Daoy (cell line): ENCODE results near the gene POU2AF3. TPM values are rescaled to one million over a fixed set of nuclear protein-coding genes. Genes with fewer than 3 reads are reported as not detected.

Experiments used
- DNase-seq: peaks from one replicate; pipeline ENCODE4 v3.0.0-alpha.2; 2015; ENCODE audit warnings: low read depth
- total RNA-seq: library from RNA; depleted of rRNA; stranded (reverse); fragments of >200 nt; shearing (Covaris generic); gene quantifications from 2 replicates; pipeline ENCODE4 v1.2.3, GENCODE V29; 2014; rRNA removed

POU2AF3 gene
- total RNA-seq, 1 experiment from 2014 or later = not detected

GRCh38 chr11:111353776-111354600 is 55.6 kb downstream of the POU2AF3 start:
- DNase-seq = no peak

GRCh38 chr11:111354601-111354891 is 56.2 kb downstream of the POU2AF3 start:
- no peak for DNase-seq

GRCh38 chr11:111355101-111355500 is 56.8 kb downstream of the POU2AF3 start:
- no peak for DNase-seq

DNA sequence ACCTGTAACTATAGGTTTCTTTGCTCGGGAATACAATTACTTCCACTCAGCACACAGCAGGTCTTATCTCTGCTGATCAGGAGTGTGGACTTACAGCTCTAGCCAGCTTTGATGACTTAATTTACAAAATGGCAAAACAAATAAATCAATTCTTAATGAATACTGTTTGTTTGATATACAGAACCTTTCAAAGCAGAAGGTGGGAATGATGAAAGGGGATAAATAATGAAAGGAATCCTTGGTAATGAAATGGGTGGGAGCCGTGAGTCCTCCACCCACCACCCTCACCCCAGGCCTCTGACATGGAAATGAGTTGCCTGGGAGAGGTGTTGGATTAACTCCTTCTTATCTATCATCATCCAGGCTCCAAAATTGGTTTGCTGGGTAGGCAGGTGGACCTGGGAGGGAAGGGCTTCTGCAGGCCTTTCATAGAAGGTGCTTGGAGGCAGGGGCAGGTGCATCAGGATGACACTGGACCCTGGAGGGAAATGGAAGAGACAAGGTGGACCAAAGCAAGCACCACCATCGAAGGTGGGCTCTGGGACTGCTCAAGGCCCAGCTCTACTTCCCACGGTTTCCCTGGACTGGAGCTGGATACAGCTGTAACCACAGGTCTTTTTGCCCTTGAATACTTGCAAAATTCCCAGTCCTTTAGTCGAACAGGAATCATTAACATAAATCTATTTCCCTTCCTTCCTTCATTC is 57.8 kb downstream of the POU2AF3 start:
- no peak for DNase-seq

GRCh38 chr11:111356660-111357048 is 58.3 kb downstream of the POU2AF3 start:
- no peak for DNase-seq

GRCh38 chr11:111357150-111358037 is 59.0 kb downstream of the POU2AF3 start:
- no peak for DNase-seq

Other genes starting within 250 kb of the POU2AF3 start
- gene POU2AF2, start 52.8 kb upstream of the POU2AF3 start, total RNA-seq = not detected in 2 replicates
- not detected in 2 replicates for gene POU2AF1, start 80.7 kb downstream of the POU2AF3 start, total RNA-seq
- not detected in 2 replicates for gene BTG4, start 213.8 kb downstream of the POU2AF3 start, total RNA-seq
- not detected in 2 replicates for gene HOATZ, start 216.2 kb downstream of the POU2AF3 start, total RNA-seq
- 19.3 and 25.9 TPM in 2 replicates for gene LAYN, start 242.2 kb downstream of the POU2AF3 start, total RNA-seq